HG03045 (cell line): ENCODE data around the gene YPEL1.
"Not testable (repeated sequence)": the region's sequence is repeated elsewhere in the genome, so short reads cannot be mapped to it uniquely, and the experiment has no call there.

ENCODE experiments used
- ATAC-seq: cut with Tn5 transposase; IDR thresholded peaks from one replicate; pipeline ENCODE4 v1.9.1; 2021; ENCODE audit warnings: mild to moderate bottlenecking, moderate library complexity; ENCODE audit not compliant: unreplicated experiment

YPEL1 gene

GRCh38 chr22:21724496-21724895, 11.1 kb downstream of the YPEL1 start:
- ATAC-seq, result not testable (repeated sequence)

DNA sequence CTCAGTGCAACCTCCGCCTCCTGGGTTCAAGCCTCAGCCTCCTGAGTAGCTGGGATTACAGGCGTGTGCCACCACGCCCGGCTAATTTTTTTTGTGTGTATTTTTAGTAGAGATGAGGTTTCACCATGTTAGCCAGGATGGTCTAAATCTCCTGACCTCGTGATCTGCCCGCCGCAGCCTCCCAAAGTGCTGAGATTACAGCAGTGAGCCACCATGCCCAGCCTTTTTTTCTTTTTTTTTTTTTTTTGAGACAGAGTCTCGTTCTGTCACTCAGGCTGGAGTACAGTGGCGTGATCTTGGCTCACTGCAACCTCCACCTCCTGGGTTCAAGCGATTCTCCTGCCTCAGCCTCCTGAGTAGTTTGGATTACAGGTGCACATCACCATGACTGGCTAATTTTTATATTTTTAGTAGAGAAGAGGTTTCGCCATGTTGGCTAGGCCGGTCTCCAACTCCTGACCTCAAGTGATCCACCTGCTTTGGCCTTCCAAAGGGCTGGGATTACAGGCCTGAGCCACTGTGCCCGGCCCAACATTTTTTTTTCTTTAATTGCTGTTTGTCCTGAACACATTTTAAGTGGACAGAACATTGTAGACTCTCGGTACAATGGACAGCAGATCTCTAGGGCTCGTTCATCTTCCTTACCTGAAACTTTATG, 14.3 kb downstream of the YPEL1 start:
- not testable (repeated sequence) for ATAC-seq

- not testable (repeated sequence) for ATAC-seq
Observed at GRCh38 chr22:21720191-21720859, 15.3 kb downstream of the YPEL1 start.

GRCh38 chr22:21719024-21719423, 16.6 kb downstream of the YPEL1 start:
- ATAC-seq, result no peak

- no peak for ATAC-seq
Observed at GRCh38 chr22:21718499-21718898, 17.1 kb downstream of the YPEL1 start.

- ATAC-seq, result not testable (repeated sequence)
Observed at GRCh38 chr22:21716395-21717122, 19.0 kb downstream of the YPEL1 start.

- no peak for ATAC-seq
Observed at GRCh38 chr22:21714786-21715185, 20.8 kb downstream of the YPEL1 start.

GRCh38 chr22:21714059-21714770, 21.4 kb downstream of the YPEL1 start:
- no peak for ATAC-seq

GRCh38 chr22:21713428-21714058, 22.1 kb downstream of the YPEL1 start:
- ATAC-seq, result no peak

DNA sequence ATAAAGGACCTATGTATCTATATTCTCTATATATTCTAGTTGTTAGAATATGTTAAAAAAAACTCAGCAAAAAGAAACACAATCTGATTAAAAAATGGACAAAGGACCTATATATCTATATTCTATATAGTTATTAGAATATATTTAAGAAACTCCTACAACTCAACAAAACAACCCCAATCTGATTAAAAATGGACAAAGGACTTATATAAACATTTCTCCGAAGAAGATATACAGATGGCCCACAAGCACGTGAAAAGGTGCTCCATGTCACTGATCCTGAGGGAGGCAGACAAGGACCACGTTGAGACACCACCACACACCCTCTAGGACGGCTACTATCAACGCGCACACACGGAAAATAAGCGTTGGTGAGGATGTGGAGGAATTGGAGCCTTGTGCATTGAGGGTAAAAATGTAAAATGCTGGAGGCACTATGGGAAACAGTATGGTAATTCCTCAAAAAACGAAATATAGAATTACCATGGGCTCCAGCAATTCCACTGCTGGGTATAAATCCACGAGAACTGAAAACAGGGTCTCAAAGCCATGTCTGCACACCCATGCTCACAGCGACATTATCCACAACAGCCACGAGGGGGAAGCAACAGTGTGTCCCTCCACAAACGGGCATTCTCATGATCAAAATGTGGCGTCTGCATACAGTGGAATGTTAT, 22.7 kb downstream of the YPEL1 start:
- ATAC-seq, result no peak

- ATAC-seq, result no peak
Observed at GRCh38 chr22:21711851-21712250, 23.7 kb downstream of the YPEL1 start.

DNA sequence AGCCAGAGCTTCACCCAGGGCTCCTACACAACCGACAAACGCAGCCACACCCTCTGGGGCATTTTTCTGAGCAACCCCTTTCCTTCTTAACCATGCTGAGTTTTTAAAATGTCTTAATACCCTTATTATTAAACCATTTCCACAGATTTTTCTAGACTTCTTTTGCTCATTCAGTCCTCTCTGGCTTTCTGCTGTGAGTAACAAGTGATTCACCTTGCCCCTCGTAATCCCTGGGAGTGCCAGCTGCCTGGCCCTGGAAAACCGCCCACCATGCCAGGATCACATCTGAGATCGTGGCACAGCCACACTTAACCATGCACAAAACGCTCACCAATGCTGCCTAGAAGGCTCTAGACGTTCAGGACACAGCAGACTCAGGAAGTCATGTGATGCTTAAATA, 25.4 kb downstream of the YPEL1 start:
- ATAC-seq, result no peak

GRCh38 chr22:21709688-21710087, 25.9 kb downstream of the YPEL1 start:
- no peak for ATAC-seq

DNA sequence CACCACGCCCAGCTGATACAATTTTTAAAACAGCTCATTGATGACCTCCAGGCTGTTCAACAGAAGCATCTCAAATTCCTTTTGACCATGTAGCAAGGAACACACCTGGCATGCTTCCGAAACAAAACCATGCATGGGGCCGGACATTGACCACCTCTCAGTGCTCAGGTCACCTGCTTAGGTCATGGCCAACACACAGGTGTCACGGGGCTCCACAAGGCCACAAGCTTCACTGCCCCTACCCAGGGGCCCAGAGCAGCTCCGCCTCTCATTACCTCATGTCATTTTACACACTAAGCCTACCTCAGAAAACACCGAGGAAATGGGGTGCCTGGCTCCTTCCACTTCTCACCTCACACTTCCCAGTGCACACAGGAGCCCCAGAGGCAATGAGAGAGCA, 26.6 kb downstream of the YPEL1 start:
- ATAC-seq, result no peak

DNA sequence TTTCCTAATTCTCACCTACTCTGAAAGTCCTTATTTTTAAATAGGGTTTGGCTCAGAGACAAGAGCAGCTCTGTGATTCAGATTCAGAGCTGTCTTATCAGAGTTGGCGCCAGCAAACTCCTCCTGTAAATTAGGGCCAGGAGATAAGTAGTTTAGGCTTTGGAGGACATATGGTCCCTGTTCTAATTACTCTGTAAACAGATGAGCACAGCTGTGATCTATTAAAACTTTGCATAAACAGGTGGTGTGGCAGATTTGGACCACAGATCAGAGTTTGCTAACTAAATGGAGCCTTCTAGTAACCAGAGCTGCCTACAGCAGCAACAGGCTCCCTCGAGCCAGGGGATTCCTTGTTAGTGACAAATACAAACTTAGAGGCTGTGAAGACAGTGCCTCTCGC, 27.9 kb downstream of the YPEL1 start:
- no peak for ATAC-seq

DNA sequence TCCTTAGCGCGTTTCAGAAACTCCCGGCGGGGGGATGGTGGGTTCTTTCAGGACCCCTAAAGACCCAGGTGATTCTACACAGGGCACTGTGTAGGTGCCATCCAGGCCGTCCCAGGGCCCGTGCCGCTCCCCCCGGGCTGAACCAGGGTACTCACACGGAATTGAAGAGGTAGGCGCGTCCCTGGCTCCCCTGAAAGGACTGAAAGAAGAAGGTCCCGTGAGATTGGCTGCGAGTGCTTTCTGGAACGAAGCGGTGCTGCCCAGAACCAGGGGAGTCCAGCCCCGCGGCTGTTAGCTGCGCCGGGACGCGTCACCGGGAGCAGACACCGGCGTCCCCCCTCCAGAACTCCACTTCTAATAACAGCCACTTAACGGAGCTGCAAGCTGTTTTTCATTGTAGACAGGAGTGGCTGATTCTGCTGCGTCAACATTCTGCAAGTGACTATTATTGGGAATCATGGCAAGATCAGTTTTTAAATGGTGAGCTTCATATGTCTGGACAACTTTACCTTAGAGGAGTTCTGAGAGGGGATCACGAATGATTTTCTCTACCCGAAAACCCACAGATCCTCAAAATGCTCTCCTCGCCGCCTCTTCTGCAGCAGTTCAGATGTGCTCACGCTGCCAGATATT, 31.8 kb downstream of the YPEL1 start:
- ATAC-seq, result no peak

DNA sequence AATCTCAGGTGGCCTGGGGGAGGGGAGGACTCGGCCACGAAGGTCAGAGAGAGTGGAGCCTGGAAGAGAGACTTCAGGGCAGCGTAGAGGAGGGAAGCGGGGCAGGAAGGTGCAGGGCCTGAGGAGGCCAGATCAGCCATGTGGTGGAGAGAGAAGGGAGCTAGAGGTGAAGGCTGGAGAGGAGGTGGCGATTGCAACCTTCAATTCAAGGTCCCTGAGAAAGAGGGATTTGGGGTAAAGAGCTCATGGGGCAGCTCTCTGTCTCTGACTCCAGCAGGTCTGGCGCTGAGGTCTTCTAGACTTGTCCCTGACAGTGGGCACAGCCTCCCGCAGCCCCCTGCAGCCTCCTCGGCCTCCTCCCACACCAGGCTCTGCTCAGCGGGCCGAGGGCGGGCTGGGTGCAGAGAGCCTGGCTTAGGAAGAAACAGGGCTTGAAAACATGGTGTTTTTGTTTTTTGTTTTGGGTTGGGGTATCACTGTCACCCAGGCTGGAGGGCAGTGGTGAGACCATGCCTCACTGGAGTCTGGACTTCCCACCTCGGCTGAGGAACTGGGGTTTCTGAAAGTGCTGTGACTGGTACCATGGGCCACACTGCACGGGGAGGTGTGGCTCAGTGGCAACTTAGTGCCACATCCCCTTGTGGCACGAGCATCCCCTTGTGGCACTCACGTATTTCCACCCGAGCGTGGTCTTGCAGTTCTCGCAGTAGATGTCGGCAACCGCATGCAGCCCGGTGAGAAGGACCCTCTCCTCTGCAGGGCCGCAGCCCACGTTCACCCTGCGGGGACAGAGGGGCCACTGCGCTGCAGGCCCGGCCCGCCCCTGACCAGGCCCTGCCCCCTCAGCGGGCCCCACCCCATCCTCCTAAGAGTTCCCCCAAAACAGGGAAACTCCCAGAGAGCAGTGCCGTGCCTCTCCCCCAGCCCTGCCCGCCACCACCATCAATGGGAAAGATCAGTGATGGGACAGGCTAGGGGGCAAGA, 32.6 kb downstream of the YPEL1 start:
- no peak for ATAC-seq

GRCh38 chr22:21702094-21702493, 33.5 kb downstream of the YPEL1 start:
- no peak for ATAC-seq
